Smooth muscle cell of trachea (primary cell): ENCODE results near the gene AGO3. TPM values are rescaled to one million over a fixed set of nuclear protein-coding genes. Genes with fewer than 3 reads are reported as not detected.

Experiments
- total RNA-seq: library from RNA; depleted of rRNA; stranded (reverse); fragments of >200 nt; gene quantifications from 2 replicates; pipeline ENCODE4 v1.2.1, GENCODE V29; 2014

AGO3 gene
- 17.7 and 17.9 TPM in 2 replicates for total RNA-seq

DNA sequence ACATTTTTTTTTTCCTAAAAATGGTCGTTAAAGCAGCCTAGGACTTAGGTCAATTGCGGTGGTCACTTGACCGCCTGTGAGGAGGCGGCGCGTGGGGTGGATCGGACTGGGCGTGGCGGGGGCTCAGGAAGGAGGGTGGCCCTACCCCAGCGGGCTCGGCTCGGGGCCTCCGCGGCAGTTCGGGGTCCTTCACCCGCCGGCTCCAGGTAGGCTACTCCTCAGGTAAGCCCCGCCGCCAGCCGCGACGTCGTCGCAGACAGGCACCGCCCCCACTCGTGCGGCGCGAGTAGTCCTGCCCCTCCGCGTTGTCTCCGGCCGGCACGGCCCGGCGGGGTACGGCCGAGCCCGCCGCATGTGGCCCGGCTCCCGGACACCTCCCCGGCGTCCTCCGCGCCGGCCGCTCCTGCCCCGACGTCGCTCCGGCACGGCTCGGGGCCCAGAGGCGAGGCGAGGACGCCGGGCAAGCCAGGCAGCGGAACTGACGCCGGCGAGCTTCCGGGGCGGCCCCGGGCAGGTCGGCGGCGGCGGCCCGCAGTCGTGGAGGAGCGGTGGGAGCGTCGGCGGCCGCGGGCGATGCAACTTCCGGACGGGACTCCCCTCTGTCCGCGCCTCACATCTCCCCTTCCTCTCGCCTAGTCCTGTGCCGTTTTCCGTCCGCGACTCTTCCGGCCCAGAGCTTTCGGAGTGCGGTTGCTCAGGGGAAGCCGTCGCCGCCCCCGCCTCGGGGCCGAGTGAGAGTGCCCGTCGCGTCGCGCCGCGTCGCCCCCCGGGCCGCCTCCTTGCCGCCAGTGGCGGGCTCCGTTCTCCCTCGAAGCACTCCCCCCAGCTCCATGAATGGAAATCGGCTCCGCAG, at the start of gene AGO3:
TSS of gene AGO3 (plus strand) at position 513 of the 853 bp plus-strand sequence. CDS start at position 835, 322 bp downstream.

DNA sequence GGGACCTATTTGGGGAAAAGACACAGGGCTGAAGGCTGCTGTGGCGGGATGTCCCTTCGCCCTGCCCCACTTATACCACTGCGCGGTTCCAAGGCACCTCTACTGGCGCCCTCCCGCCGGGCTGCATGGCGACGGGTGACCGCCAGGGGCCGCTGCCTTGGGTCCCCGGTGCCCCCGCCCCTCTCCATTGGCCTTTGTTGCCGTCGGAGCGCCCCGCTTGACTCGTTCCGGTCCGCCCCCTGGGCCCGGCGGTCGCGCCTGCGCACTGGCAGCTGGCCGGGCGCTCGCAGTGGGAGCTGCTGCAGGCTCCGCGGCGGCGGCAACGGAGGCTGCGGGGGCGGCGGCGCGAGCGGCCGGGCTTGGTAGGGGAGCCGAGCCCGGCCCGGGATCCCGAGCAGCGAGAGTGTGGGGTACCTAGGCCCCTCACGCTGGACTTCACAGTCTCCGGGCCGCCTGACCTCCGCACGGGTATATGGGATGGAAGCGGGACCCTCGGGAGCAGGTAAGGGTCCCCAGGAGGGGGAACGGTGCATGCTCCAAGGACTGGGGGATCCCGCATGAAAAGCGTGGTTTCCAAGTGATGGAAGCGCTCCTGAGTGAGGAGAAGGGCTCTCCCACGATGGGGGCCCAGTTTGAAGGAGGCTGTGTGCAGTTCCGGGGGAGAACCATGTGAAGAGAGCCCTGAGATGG, 47.8 kb upstream of the AGO3 start, which contains the start of gene AGO1:
TSS of gene AGO1 (plus strand) at position 265 of the 690 bp plus-strand sequence. CDS start at position 478, 213 bp downstream.

DNA sequence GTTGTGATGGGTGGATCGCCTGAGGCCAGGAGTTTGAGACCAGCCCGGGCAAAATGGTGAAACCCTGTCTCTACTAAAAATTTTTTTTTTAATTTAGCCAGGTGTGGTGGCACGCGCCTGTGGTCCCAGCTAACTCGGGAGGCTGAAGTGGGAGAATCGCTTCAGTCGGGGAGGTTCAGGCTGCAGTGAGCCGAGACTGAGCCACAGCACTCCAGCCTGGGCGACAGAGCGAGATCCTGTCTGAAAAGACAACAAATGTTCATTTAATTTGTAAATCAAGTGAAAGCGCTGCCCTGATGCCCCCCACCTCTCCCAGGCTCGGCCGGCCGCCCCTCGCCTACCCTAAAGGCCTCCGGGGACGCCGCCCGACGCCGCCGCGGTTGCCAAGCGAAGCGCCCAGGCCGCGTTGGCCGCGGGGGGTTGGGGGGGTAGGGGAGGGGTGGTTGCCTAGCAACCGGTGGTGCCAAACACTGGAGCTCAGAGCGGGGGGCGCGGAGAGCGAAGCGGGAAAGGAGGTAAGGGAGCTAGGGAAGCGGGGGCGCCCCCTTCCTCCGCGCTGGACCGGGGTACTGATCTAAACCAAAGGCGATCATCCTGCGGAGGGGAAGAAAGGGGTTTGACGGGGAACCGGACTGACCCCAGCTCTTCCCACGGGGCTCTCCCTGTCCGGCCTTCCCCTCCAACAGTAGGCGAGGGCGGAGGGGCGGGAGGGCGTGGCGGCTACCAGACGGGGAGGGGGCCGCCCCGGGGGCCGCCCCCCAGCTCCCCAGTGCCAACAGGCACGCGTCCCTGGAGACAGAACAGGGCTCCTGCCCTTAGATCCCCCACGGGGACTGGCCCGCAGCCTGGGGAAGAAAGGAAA, 153.0 kb downstream of the AGO3 start, which contains the start of gene TEKT2:
TSS of gene TEKT2 (plus strand) at position 460 of the 862 bp plus-strand sequence. CDS start 828 bp downstream, outside the sequence.

DNA sequence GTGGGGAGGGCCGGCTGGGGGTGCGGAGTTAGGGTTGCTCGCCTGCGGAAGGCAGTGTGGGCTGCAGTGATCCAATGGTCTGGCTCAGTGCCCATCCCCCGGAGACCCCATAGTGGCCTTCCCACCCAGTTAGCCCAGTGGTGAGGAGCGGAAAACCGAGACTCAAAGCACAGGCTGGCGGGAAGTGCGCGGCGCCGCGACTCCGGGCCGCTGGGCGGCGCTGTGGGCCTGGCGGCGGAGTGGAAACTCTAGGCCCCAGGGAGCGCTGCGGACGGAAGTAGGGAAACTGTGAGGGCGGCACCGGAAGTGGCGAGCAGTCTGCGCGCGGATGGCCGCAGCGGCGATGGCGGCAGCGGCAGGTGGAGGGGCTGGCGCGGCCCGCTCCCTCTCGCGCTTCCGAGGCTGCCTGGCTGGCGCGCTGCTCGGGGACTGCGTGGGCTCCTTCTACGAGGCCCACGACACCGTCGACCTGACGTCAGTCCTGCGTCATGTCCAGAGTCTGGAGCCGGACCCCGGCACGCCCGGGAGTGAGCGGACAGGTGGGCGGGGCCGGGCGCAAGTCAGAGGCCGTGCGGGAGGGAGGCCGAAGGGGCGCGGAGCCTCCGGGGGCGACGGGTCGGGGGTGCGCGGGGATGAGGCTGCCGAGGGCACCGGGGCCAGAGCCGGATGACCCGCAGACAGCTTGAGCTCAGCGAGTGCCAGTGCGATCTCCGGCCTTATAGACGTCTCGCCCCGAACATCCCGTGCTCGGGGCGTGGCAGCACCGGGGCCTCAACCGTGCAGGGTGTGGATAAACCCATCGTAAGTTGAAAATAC, 157.9 kb downstream of the AGO3 start, which contains the start of gene ADPRS:
TSS of gene ADPRS (plus strand) at position 316 of the 816 bp plus-strand sequence. CDS start at position 329, 13 bp downstream.

Other genes starting within 250 kb of the AGO3 start
- gene C1orf216, start 212.2 kb upstream of the AGO3 start, total RNA-seq, result 19.5 and 20.9 TPM in 2 replicates
- 2.2 and 12.5 TPM in 2 replicates for gene CLSPN, start 161.1 kb upstream of the AGO3 start, total RNA-seq
- gene AGO4, start 123.1 kb upstream of the AGO3 start, total RNA-seq, result 16.1 and 21.5 TPM in 2 replicates
- gene AGO1, start 47.9 kb upstream of the AGO3 start, total RNA-seq, result 14.6 and 16.1 TPM in 2 replicates
- 0.15 and 0.33 TPM in 2 replicates for gene TEKT2, start 153.0 kb downstream of the AGO3 start, total RNA-seq
- 26.5 and 27.6 TPM in 2 replicates for gene ADPRS, start 157.8 kb downstream of the AGO3 start, total RNA-seq
- 10.8 and 24.3 TPM in 2 replicates for gene COL8A2, start 194.1 kb downstream of the AGO3 start, total RNA-seq
- gene TRAPPC3, start 218.4 kb downstream of the AGO3 start, total RNA-seq, result 85.0 and 113 TPM in 2 replicates
- 96.4 and 124 TPM in 2 replicates for gene MAP7D1, start 225.1 kb downstream of the AGO3 start, total RNA-seq